A549 (cell line): Measurements from ENCODE around the gene ANK3. TPM values are rescaled to one million over a fixed set of nuclear protein-coding genes. Genes with fewer than 3 reads are reported as not detected.

Experiments used
- ATAC-seq, 2 experiments: fragments of 200-7000 bp in 1 of 2; fragments of >200 bp in 1 of 2; cut with Nextera tagmentation in 1 of 2; cut with Tn5 transposase in 1 of 2; 3 replicates each; pipeline versions ENCODE4 v1.8.0 to v1.9.1; 2018 to 2020; ENCODE audit warnings: mild to moderate bottlenecking in 1 of 2, moderate library complexity in 1 of 2
- CTCF ChIA-PET: fragments of 300-600 bp; sonication (Branson Sonifier 250); formaldehyde crosslinking; extraction: SDS; loops from one replicate; lab custom pipeline; 2021; ENCODE audit warnings: antibody characterized with exemption, inconsistent platforms; lab: Yijun Ruan, JAX
- POLR2A ChIA-PET: fragments of 350-600 bp; formaldehyde crosslinking; extraction: SDS; loops from one replicate; lab custom pipeline; 2021; ENCODE audit warnings: antibody characterized with exemption, inconsistent platforms; lab: Yijun Ruan, JAX
- DNase-seq, 2 experiments: peaks; one replicate each; pipeline versions ENCODE4 v3.0.0 to v3.0.0-alpha.2; 2011 to 2016; ENCODE audit warnings: low read depth in 1 of 2, low spot score in 1 of 2
- FAIRE-seq: peaks from 2 replicates; lab custom pipeline; 2011; peaks lifted over from hg19 to GRCh38; lab: Jason Lieb, UNC
- H3K27ac ChIP-seq, 2 experiments: fragments of >200 bp; sonication (Bioruptor Twin); formaldehyde crosslinking; 3 replicates each; pipeline ENCODE4 v1.5.1; 2016 to 2017
- H3K4me1 ChIP-seq: fragments of >200 bp; sonication (Bioruptor Twin); formaldehyde crosslinking; 3 replicates; pipeline ENCODE4 v1.6.1; 2016
- H3K4me2 ChIP-seq: fragments of >200 bp; sonication (Bioruptor Twin); formaldehyde crosslinking; 3 replicates; pipeline ENCODE4 v1.6.1; 2016
- H3K4me3 ChIP-seq: fragments of >200 bp; sonication (Bioruptor Twin); formaldehyde crosslinking; 3 replicates; pipeline ENCODE4 v1.5.1; 2016
- H3K9me3 ChIP-seq: fragments of >200 bp; sonication (Bioruptor Twin); formaldehyde crosslinking; 3 replicates; pipeline ENCODE4 v1.6.1; 2016
- CHD2 ChIP-seq: fragments of 150-350 bp; IDR thresholded peaks from 2 replicates; pipeline ENCODE4 v1.6.1; 2014; ENCODE audit warnings: low read length; ENCODE audit not compliant: partially characterized antibody
- EHF ChIP-seq: fragments of 250-450 bp; sonication (Bioruptor Pico); IDR thresholded peaks from 2 replicates; pipeline ENCODE4 v1.5.0; 2020; ENCODE audit warnings: mild to moderate bottlenecking
- EHMT2 ChIP-seq: fragments of 200-600 bp; sonication (generic); IDR thresholded peaks from 2 replicates; pipeline ENCODE4 v1.6.1; 2016; ENCODE audit warnings: antibody characterized with exemption, low read depth, mild to moderate bottlenecking, moderate library complexity
- ESRRA ChIP-seq: fragments of 150-350 bp; IDR thresholded peaks from 2 replicates; pipeline ENCODE4 v1.6.1; 2014; ENCODE audit warnings: mild to moderate bottlenecking, low read length, borderline replicate concordance
- GATA3 ChIP-seq: IDR thresholded peaks from 2 replicates; pipeline ENCODE4 v1.6.1; 2012; ENCODE audit warnings: borderline replicate concordance
- HOXB13 ChIP-seq: fragments of 250-450 bp; sonication (Bioruptor Pico); IDR thresholded peaks from 2 replicates; pipeline ENCODE4 v1.5.0; 2020; ENCODE audit warnings: low read depth, mild to moderate bottlenecking, moderate library complexity
- JUNB ChIP-seq: fragments of >200 bp; sonication (Bioruptor Twin); formaldehyde crosslinking; IDR thresholded peaks from 2 replicates; pipeline ENCODE4 v1.6.1; 2016
- MAZ ChIP-seq: fragments of 150-350 bp; IDR thresholded peaks from 2 replicates; pipeline ENCODE4 v1.6.1; 2014; ENCODE audit warnings: antibody characterized with exemption, low read depth, low read length, borderline replicate concordance
- PBX3 ChIP-seq: IDR thresholded peaks from 2 replicates; pipeline ENCODE4 v1.6.1; 2012
- PHF8 ChIP-seq: fragments of 200-600 bp; sonication (generic); IDR thresholded peaks from 2 replicates; pipeline ENCODE4 v1.6.1; 2016; ENCODE audit warnings: low read depth, mild to moderate bottlenecking, antibody characterized with exemption, moderate library complexity, borderline replicate concordance
- POLR2A ChIP-seq: IDR thresholded peaks from 2 replicates; pipeline ENCODE4 v1.6.1; 2012; ENCODE audit warnings: mild to moderate bottlenecking, low read length
- RAD21 ChIP-seq, 2 experiments: fragments of >200 bp in 1 of 2; sonication (Bioruptor Twin) in 1 of 2; formaldehyde crosslinking in 1 of 2; IDR thresholded peaks in 1 of 2; conservative IDR thresholded peaks in 1 of 2; 2 replicates in 1 of 2; 3 replicates in 1 of 2; pipeline ENCODE4 v1.6.1; 2012 to 2018; ENCODE audit warnings: inconsistent platforms in 1 of 2
- SREBF2 ChIP-seq: fragments of 450-650 bp; IDR thresholded peaks from 2 replicates; pipeline ENCODE4 v1.6.1; 2014; ENCODE audit warnings: mild to moderate bottlenecking, moderate library complexity
- TFCP2L1 ChIP-seq: fragments of 250-450 bp; sonication (Bioruptor Pico); IDR thresholded peaks from 2 replicates; pipeline ENCODE4 v1.5.0; 2021; ENCODE audit warnings: mild to moderate bottlenecking
- USF2 ChIP-seq: fragments of 450-650 bp; IDR thresholded peaks from 2 replicates; pipeline ENCODE4 v1.6.1; 2014; ENCODE audit warnings: antibody characterized with exemption
- ZSCAN20 ChIP-seq: fragments of 250-450 bp; sonication (Bioruptor Pico); IDR thresholded peaks from 2 replicates; pipeline ENCODE4 v1.8.0; 2022; ENCODE audit warnings: mild to moderate bottlenecking, moderate library complexity
- WGBS: methylation state at CpG from one replicate; pipeline ENCODE4 v1.1.6; 2017; ENCODE audit errors: missing lambda C conversion rate; 5-methylcytosine and 5-hydroxymethylcytosine counted together
- polyA plus RNA-seq, 4 experiments: library from polyadenylated mRNA; depleted of rRNA in 3 of 4; stranded (reverse); fragments of >200 nt; fragmentation: RNase III in 1 of 4; extraction: RNeasy Plus Mini Kit Qiagen cat#74134 plus additional on column Dnase treatment in 1 of 4; gene quantifications; 2 replicates in 3 of 4; 3 replicates in 1 of 4; pipeline ENCODE4 v1.2.3, GENCODE V29; 2011 to 2017
- TF ChIP-seq, protein P1 (sequence below): fragments of >200 bp; sonication (Bioruptor Twin); formaldehyde crosslinking; IDR thresholded peaks from 2 replicates; pipeline ENCODE4 v1.6.1; 2016
- TF ChIP-seq, protein P2 (sequence below): fragments of 250-450 bp; sonication (Bioruptor Pico); IDR thresholded peaks from 2 replicates; pipeline ENCODE4 v1.5.0; 2020; ENCODE audit warnings: low read depth, mild to moderate bottlenecking, moderate library complexity
- TF ChIP-seq, protein P3 (sequence below): IDR thresholded peaks from 2 replicates; pipeline ENCODE4 v1.6.1; 2012
- TF ChIP-seq, protein P4 (sequence below): fragments of >200 bp; sonication (Bioruptor Twin); formaldehyde crosslinking; IDR thresholded peaks from 3 replicates; pipeline ENCODE4 v1.5.1; 2016

ANK3 gene
- polyA plus RNA-seq, 2 of the 4 experiments (the other 2 are of a cell fraction), result 0.56 to 5.4 TPM

DNA sequence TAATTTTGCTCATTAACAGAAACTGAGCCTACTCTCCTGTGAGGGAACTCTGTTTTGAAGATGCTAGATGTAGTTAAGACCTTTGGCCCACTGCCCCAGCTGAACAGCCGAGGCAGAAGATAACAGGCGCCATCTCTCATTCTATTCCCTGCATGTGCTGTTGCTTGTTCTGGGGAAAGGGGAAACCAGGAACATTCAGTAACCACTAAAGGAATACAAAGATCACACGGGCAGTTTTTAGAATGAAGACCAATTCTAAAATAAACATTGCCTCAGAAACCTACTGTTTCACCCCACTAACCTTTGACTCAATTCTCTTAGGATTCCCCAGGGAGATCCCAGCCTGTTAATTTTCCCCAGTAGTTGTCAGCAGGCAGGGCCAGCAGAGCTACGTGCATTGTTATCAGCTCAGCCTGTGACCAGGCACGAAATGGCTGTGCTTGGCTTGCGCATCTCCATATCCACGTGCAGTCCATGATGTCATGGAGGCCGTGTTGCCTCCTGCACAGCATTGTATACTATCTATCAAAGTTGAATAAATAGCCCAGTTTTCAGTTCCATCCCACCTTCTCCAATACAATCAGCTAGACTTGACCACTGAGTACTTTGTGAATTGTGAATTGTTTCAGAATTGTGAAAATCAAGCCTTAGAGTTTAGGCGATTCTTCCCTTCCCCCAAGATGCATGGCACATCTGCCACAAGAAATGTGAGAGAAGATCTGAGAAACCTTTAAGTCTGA is 36.0 kb downstream of the ANK3 start:
- Histone ChIP-seq H3K27ac (no peak overlapping the region), H3K9me3 (no peaks in the 10 kb centered on the region)
- FAIRE-seq, result no peak
- TF ChIP-seq GATA3 (no peak), EHF (CRISPR knock-in tag) (no peak), PBX3 (no peak)
- TF ChIP-seq, protein P1, sequence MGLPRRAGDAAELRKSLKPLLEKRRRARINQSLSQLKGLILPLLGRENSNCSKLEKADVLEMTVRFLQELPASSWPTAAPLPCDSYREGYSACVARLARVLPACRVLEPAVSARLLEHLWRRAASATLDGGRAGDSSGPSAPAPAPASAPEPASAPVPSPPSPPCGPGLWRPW, result no peak
- TF ChIP-seq, protein P2, sequence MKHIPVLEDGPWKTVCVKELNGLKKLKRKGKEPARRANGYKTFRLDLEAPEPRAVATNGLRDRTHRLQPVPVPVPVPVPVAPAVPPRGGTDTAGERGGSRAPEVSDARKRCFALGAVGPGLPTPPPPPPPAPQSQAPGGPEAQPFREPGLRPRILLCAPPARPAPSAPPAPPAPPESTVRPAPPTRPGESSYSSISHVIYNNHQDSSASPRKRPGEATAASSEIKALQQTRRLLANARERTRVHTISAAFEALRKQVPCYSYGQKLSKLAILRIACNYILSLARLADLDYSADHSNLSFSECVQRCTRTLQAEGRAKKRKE (CRISPR knock-in tag), result no peak
- TF ChIP-seq, protein P3, sequence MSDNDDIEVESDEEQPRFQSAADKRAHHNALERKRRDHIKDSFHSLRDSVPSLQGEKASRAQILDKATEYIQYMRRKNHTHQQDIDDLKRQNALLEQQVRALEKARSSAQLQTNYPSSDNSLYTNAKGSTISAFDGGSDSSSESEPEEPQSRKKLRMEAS, result no peak
- TF ChIP-seq, all 56 proteins: peak for 0
- Histone ChIP-seq H3K4me1 (peaks cover 8% of the 10 kb centered on the region; the same call in 1 of the 3 replicates), H3K4me2 (no peak overlapping the region), H3K4me3 (no peak overlapping the region)
- ATAC-seq (no peak), DNase-seq (no peak)
- 76% methylated on average over 9 of the region's 9 CpGs for WGBS
- ChIA-PET CTCF (interaction anchor here (1.0 kb wide), 1 partner anchor 18 kb away, joined by 3 read pairs; no protein-coding TSS in a partner anchor), POLR2A (no interaction called here)

- no peak overlapping the region for H3K4me2 ChIP-seq
- CTCF ChIA-PET, result interaction anchor here (0.6 kb wide), 1 partner anchor 388 kb away, joined by 4 read pairs; no protein-coding TSS in a partner anchor
- DNase-seq, result no peak
- ATAC-seq, result no peak
- H3K4me3 ChIP-seq, result no peak overlapping the region
- peaks cover 8% of the 10 kb centered on the region; the same call in 1 of the 3 replicates for H3K4me1 ChIP-seq
- FAIRE-seq, result no peak
- no peak for TF ChIP-seq HOXB13 (CRISPR knock-in tag)
- POLR2A ChIA-PET, result no interaction called here
- no peaks in the 10 kb centered on the region for H3K9me3 ChIP-seq
- WGBS, result 80% methylated on average over 5 of the region's 5 CpGs
- H3K27ac ChIP-seq, result no peak overlapping the region
Observed at GRCh38 chr10:60352105-60352504, 37.6 kb downstream of the ANK3 start.

DNA sequence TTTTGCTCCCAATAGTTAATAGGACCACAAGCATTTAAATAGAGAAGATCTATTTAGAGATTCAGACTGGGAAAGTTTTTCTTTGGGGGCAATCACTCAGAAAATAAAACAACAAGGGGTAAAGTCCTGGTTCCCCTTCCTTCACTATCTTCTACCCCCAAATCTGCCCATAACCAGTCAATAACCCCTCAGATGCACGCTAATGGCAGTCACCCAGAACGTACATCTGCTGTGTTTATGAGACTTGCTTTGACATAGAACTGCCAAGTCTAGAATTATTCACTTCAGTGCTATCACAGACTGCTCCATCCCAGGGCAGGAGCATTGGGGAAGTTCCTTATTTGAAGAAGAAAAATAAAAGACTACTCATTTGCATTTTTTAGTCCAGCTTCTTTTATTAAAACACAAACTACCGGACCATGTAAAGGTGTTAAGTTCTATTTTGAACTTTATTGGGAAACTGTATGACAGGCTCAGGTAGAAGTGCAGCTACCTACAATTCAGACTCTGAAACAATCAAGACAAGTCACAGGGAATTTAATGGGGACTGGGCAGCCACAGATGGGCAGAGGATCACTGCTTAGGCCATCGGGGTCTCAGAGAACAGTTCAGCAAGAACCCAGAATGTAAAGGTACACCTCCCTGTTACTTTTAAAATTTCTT is 38.4 kb downstream of the ANK3 start:
- Histone ChIP-seq H3K4me1 (peaks cover 8% of the 10 kb centered on the region; the same call in 1 of the 3 replicates), H3K27ac (no peak overlapping the region), H3K4me2 (no peak overlapping the region), H3K4me3 (no peak overlapping the region), H3K9me3 (no peaks in the 10 kb centered on the region)
- FAIRE-seq, result no peak
- ChIA-PET CTCF (interaction anchor here (1.4 kb wide), 1 partner anchor 12 kb away, joined by 3 read pairs; no protein-coding TSS in a partner anchor), POLR2A (no interaction called here)
- no peak for DNase-seq
- whole genome bisulfite sequencing, result 68% methylated on average over 4 of the region's 4 CpGs
- no peak for ATAC-seq
- TF ChIP-seq SREBF2, result no peak
- no peak for TF ChIP-seq USF2
- TF ChIP-seq RAD21 (conservative IDR thresholded peaks at IDR 0.05 in 1 of 2, IDR thresholded peaks at IDR 0.05 in 1 of 2), result no peak
- no peak for TF ChIP-seq PHF8
- no peak for TF ChIP-seq ESRRA
- TF ChIP-seq, protein P4, sequence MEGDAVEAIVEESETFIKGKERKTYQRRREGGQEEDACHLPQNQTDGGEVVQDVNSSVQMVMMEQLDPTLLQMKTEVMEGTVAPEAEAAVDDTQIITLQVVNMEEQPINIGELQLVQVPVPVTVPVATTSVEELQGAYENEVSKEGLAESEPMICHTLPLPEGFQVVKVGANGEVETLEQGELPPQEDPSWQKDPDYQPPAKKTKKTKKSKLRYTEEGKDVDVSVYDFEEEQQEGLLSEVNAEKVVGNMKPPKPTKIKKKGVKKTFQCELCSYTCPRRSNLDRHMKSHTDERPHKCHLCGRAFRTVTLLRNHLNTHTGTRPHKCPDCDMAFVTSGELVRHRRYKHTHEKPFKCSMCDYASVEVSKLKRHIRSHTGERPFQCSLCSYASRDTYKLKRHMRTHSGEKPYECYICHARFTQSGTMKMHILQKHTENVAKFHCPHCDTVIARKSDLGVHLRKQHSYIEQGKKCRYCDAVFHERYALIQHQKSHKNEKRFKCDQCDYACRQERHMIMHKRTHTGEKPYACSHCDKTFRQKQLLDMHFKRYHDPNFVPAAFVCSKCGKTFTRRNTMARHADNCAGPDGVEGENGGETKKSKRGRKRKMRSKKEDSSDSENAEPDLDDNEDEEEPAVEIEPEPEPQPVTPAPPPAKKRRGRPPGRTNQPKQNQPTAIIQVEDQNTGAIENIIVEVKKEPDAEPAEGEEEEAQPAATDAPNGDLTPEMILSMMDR, result no peak
- no peak for TF ChIP-seq GATA3
- no peak for TF ChIP-seq JUNB
- TF ChIP-seq, protein P1, result no peak
- TF ChIP-seq ZSCAN20 (CRISPR knock-in tag), result no peak
- TF ChIP-seq EHMT2, result no peak
- TF ChIP-seq POLR2A, result no peak
- TF ChIP-seq CHD2, result no peak
- TF ChIP-seq TFCP2L1, result no peak
- no peak for TF ChIP-seq MAZ
- TF ChIP-seq, all 56 proteins: peak for 0
